ENCODE results near the gene MSL1. TPM values are rescaled to one million over a fixed set of nuclear protein-coding genes. Genes with fewer than 3 reads are reported as not detected.

The MSL1 gene
- 95.5 TPM for polyA plus RNA-seq (ENCODE audit: insufficient read length)

GRCh38 chr17:40121181-40122135, at the start of gene MSL1:
Gene MSL1, plus strand, starts transcription at chr17:40121971. Its CDS starts 642 bp downstream, at chr17:40122613.
- DNase-seq, result peak; percentile 90

GRCh38 chr17:40072040-40072734, 49.6 kb upstream of the MSL1 start:
- DNase-seq, result no peak

- DNase-seq, result no peak
Observed at GRCh38 chr17:40072735-40073346, 48.9 kb upstream of the MSL1 start.

- no peak for DNase-seq
Observed at GRCh38 chr17:40073454-40074174, 48.2 kb upstream of the MSL1 start.

- no peak for DNase-seq
Observed at GRCh38 chr17:40074175-40074512, 47.6 kb upstream of the MSL1 start.

GRCh38 chr17:40074871-40075200, 46.9 kb upstream of the MSL1 start:
- DNase-seq, result no peak

GRCh38 chr17:40075201-40075941, 46.4 kb upstream of the MSL1 start:
- no peak for DNase-seq

- no peak for DNase-seq
Observed at GRCh38 chr17:40075942-40076498, 45.8 kb upstream of the MSL1 start.

GRCh38 chr17:40076591-40076990, 45.2 kb upstream of the MSL1 start:
- no peak for DNase-seq

- no peak for DNase-seq
Observed at GRCh38 chr17:40079545-40079944, 42.2 kb upstream of the MSL1 start.

GRCh38 chr17:40084477-40084876, 37.3 kb upstream of the MSL1 start:
- no peak for DNase-seq

- no peak for DNase-seq
Observed at GRCh38 chr17:40086150-40087044, 35.4 kb upstream of the MSL1 start.

GRCh38 chr17:40087049-40087794, 34.5 kb upstream of the MSL1 start:
- no peak for DNase-seq

- DNase-seq, result no peak
Observed at GRCh38 chr17:40087903-40088718, 33.7 kb upstream of the MSL1 start.

- DNase-seq, result no peak
Observed at GRCh38 chr17:40089077-40089895, 32.5 kb upstream of the MSL1 start.

- DNase-seq, result no peak
Observed at GRCh38 chr17:40090237-40091119, 31.3 kb upstream of the MSL1 start.
